H9 (cell line): ENCODE measurements around the gene CHTF8. TPM values are rescaled to one million over a fixed set of nuclear protein-coding genes. Genes with fewer than 3 reads are reported as not detected.

Experiments
- DNase-seq: peaks from one replicate; pipeline ENCODE4 v3.0.0-alpha.2; 2017
- H2AFZ ChIP-seq: one replicate; pipeline ENCODE4 v1.6.1; 2013; ENCODE audit warnings: mild to moderate bottlenecking, low read length, control low read depth, moderate library complexity
- H2AK5ac ChIP-seq: 2 replicates; pipeline ENCODE4 v1.6.1; 2013; ENCODE audit warnings: low read length, control low read depth, mixed read lengths; ENCODE audit not compliant: insufficient read length
- H2BK120ac ChIP-seq: one replicate; pipeline ENCODE4 v1.6.1; 2013; ENCODE audit warnings: low read depth, mild to moderate bottlenecking, low read length, control low read depth, inconsistent platforms; ENCODE audit not compliant: poor library complexity, severe bottlenecking
- H2BK12ac ChIP-seq: 2 replicates; pipeline ENCODE4 v1.6.1; 2013; ENCODE audit warnings: low read length, control low read depth, mixed read lengths, low read depth; ENCODE audit not compliant: insufficient read length
- H2BK15ac ChIP-seq: 2 replicates; pipeline ENCODE4 v1.6.1; 2013; ENCODE audit warnings: low read depth, low read length, control low read depth
- H2BK20ac ChIP-seq: one replicate; pipeline ENCODE4 v1.6.1; 2013; ENCODE audit warnings: low read depth, mild to moderate bottlenecking, low read length, control low read depth, inconsistent platforms; ENCODE audit not compliant: poor library complexity, severe bottlenecking
- H2BK5ac ChIP-seq: 2 replicates; pipeline ENCODE4 v1.6.1; 2013; ENCODE audit warnings: low read length, control low read depth, mixed read lengths; ENCODE audit not compliant: insufficient read length
- H3K14ac ChIP-seq: 2 replicates; pipeline ENCODE4 v1.6.1; 2013; ENCODE audit warnings: low read length, control low read depth; ENCODE audit not compliant: insufficient read depth
- H3K18ac ChIP-seq: 2 replicates; pipeline ENCODE4 v1.6.1; 2013; ENCODE audit warnings: low read depth, mild to moderate bottlenecking, mixed read lengths, low read length, control low read depth; ENCODE audit not compliant: insufficient read length
- H3K23ac ChIP-seq: 2 replicates; pipeline ENCODE4 v1.6.1; 2013; ENCODE audit warnings: low read length, control low read depth, mixed read lengths, low read depth; ENCODE audit not compliant: insufficient read length
- H3K23me2 ChIP-seq: 2 replicates; pipeline ENCODE4 v1.6.1; 2013; ENCODE audit warnings: low read depth, mild to moderate bottlenecking, mixed read lengths, low read length, control low read depth; ENCODE audit not compliant: insufficient read length, poor library complexity, severe bottlenecking
- H3K27ac ChIP-seq: 2 replicates; pipeline ENCODE4 v1.5.1; 2013; ENCODE audit warnings: low read length, control low read depth, mixed read lengths, low read depth; ENCODE audit not compliant: insufficient read length
- H3K27me3 ChIP-seq: 2 replicates; pipeline ENCODE4 v1.6.1; 2013; ENCODE audit warnings: low read length, control low read depth, inconsistent platforms; ENCODE audit not compliant: insufficient read depth
- H3K4ac ChIP-seq: 2 replicates; pipeline ENCODE4 v1.6.1; 2013; ENCODE audit warnings: low read depth, mild to moderate bottlenecking, control low read depth, inconsistent platforms, low read length, moderate library complexity
- H3K4me1 ChIP-seq: 2 replicates; pipeline ENCODE4 v1.6.1; 2013; ENCODE audit warnings: low read length, control low read depth, inconsistent platforms; ENCODE audit not compliant: insufficient read depth
- H3K4me2 ChIP-seq: 2 replicates; pipeline ENCODE4 v1.6.1; 2013; ENCODE audit warnings: low read length, control low read depth, mixed read lengths; ENCODE audit not compliant: insufficient read length, insufficient read depth
- H3K56ac ChIP-seq: 2 replicates; pipeline ENCODE4 v1.6.1; 2013; ENCODE audit warnings: low read depth, mild to moderate bottlenecking, mixed read lengths, low read length, control low read depth; ENCODE audit not compliant: insufficient read length
- H3K79me1 ChIP-seq: 2 replicates; pipeline ENCODE4 v1.6.1; 2013; ENCODE audit warnings: low read depth, mild to moderate bottlenecking, moderate library complexity, low read length, control low read depth, inconsistent platforms; ENCODE audit not compliant: insufficient read depth, poor library complexity, severe bottlenecking
- H3K79me2 ChIP-seq: 2 replicates; pipeline ENCODE4 v1.6.1; 2013; ENCODE audit warnings: low read length, control low read depth, inconsistent platforms; ENCODE audit not compliant: insufficient read depth
- H3K9ac ChIP-seq: 2 replicates; pipeline ENCODE4 v1.6.1; 2013; ENCODE audit warnings: low read length, control low read depth, mixed read lengths; ENCODE audit not compliant: insufficient read length; ENCODE audit errors: extremely low read depth
- H3K9me3 ChIP-seq: one replicate; pipeline ENCODE4 v1.6.1; 2013; ENCODE audit warnings: low read depth, low read length, inconsistent platforms; ENCODE audit not compliant: control insufficient read depth
- H3T11ph ChIP-seq: one replicate; pipeline ENCODE4 v1.6.1; 2013; ENCODE audit warnings: mild to moderate bottlenecking, low read length, control low read depth, inconsistent platforms
- H4K20me1 ChIP-seq: one replicate; pipeline ENCODE4 v1.6.1; 2013; ENCODE audit not compliant: control insufficient read depth, insufficient read length, insufficient read depth
- H4K5ac ChIP-seq: 2 replicates; pipeline ENCODE4 v1.6.1; 2013; ENCODE audit warnings: low read depth, mild to moderate bottlenecking, mixed read lengths, low read length, control low read depth; ENCODE audit not compliant: insufficient read length
- H4K8ac ChIP-seq: replicated peaks from 2 replicates; pipeline ENCODE4 v1.6.1; 2013; ENCODE audit warnings: low read length, control low read depth, mixed read lengths, low read depth; ENCODE audit not compliant: insufficient read length
- H4K91ac ChIP-seq: 2 replicates; pipeline ENCODE4 v1.6.1; 2013; ENCODE audit warnings: low read depth, mild to moderate bottlenecking, moderate library complexity, mixed read lengths, low read length, control low read depth; ENCODE audit not compliant: insufficient read length
- H3K27ac Mint-ChIP-seq, 3 experiments: 2 replicates in 2 of 3; 3 replicates in 1 of 3; pipeline ENCODE4 v1.8.0; 2020 to 2021; ENCODE audit warnings: mixed read lengths in 3 of 3, mild to moderate bottlenecking in 1 of 3, moderate library complexity in 1 of 3
- H3K27me3 Mint-ChIP-seq: 2 replicates; pipeline ENCODE4 v1.8.0; 2021; ENCODE audit warnings: low read depth, mild to moderate bottlenecking, moderate library complexity, mixed read lengths
- H3K36me3 Mint-ChIP-seq, 3 experiments: 2 replicates in 2 of 3; 3 replicates in 1 of 3; pipeline ENCODE4 v1.8.0; 2020 to 2021; ENCODE audit warnings: low read depth in 3 of 3, mixed read lengths in 3 of 3; ENCODE audit not compliant: insufficient read depth in 1 of 3
- H3K4me1 Mint-ChIP-seq, 2 experiments: 2 replicates each; pipeline ENCODE4 v1.8.0; 2020; ENCODE audit warnings: mixed read lengths in 2 of 2
- H3K4me3 Mint-ChIP-seq, 2 experiments: 2 replicates in 1 of 2; 3 replicates in 1 of 2; pipeline ENCODE4 v1.8.0; 2020 to 2021; ENCODE audit warnings: mild to moderate bottlenecking in 2 of 2, mixed read lengths in 2 of 2, moderate library complexity in 1 of 2
- H3K9me3 Mint-ChIP-seq, 2 experiments: 2 replicates in 1 of 2; 3 replicates in 1 of 2; pipeline ENCODE4 v1.8.0; 2020; ENCODE audit warnings: mild to moderate bottlenecking in 2 of 2, mixed read lengths in 2 of 2, moderate library complexity in 1 of 2
- WGBS: extraction: QIAGEN DNeasy Blood & Tissue Kit; methylation state at CpG from one replicate; pipeline ENCODE4 v1.1.7; 2013; ENCODE audit warnings: missing lambda C conversion rate, low lambda C conversion rate, mixed read lengths; ENCODE audit not compliant: insufficient read length; ENCODE audit errors: extremely low coverage; 5-methylcytosine and 5-hydroxymethylcytosine counted together
- total RNA-seq: library from RNA; stranded (reverse); gene quantifications from 2 replicates; pipeline ENCODE4 v1.2.1, GENCODE V29; 2021
- TF ChIP-seq, protein P1 (sequence below): fragments of 200-600 bp; sonication (generic); conservative IDR thresholded peaks from 3 replicates; pipeline ENCODE4 v1.8.0; 2021; ENCODE audit warnings: antibody characterized with exemption, mild to moderate bottlenecking

The CHTF8 gene
- total RNA-seq, 1 experiment from 2014 or later, result 168 TPM

DNA sequence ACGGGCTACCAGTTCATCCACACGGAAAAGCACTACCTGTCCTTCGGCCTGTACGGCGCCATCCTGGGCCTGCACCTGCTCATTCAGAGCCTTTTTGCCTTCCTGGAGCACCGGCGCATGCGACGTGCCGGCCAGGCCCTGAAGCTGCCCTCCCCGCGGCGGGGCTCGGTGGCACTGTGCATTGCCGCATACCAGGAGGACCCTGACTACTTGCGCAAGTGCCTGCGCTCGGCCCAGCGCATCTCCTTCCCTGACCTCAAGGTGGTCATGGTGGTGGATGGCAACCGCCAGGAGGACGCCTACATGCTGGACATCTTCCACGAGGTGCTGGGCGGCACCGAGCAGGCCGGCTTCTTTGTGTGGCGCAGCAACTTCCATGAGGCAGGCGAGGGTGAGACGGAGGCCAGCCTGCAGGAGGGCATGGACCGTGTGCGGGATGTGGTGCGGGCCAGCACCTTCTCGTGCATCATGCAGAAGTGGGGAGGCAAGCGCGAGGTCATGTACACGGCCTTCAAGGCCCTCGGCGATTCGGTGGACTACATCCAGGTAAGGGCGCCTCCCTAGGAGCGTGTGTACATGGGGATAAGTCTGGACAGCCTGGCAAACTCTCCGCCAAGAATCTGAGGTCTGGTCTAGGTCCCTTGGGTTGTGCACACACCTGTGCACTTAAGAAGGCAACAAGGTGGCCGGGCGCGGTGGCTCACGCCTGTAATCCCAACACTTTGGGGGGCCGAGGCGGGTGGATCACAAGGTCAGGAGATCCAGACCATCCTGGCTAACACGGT lies 22.7 kb downstream of the CHTF8 start:
- no peak for DNase-seq
- H3K4ac ChIP-seq, result no peak overlapping the region
- no peaks in the 10 kb centered on the region for H4K20me1 ChIP-seq
- Mint-ChIP-seq H3K4me1 (peaks cover 30 to 38% of the 10 kb centered on the region in 2 experiments), H3K27me3 (peaks cover under 1% of the 10 kb centered on the region; the same call in 1 of the 2 replicates), H3K27ac (peak overlapping the region in 2 of 3 experiments; percentile 75 to 87; a peak in 4 of 7 replicates), H3K36me3 (peaks cover 38 to 59% (median 51%) of the 10 kb centered on the region in 3 experiments), H3K4me3 (peak overlapping the region in 1 of 2 experiments; percentile 38; a peak in 3 of 5 replicates), H3K9me3 (peaks cover 0 to under 1% of the 10 kb centered on the region in 2 experiments; a peak in 2 of 5 replicates)
- H3K18ac ChIP-seq, result no peak overlapping the region
- H2BK15ac ChIP-seq, result no peak overlapping the region
- no peak overlapping the region for H2BK20ac ChIP-seq
- no peak overlapping the region for H3T11ph ChIP-seq
- no peak overlapping the region for H2BK120ac ChIP-seq
- no peak overlapping the region for H3K56ac ChIP-seq
- H2AFZ ChIP-seq, result no peak overlapping the region
- H2BK5ac ChIP-seq, result no peak overlapping the region
- peaks cover 8% of the 10 kb centered on the region; the same call in 1 of the 2 replicates for H3K79me2 ChIP-seq
- H3K23me2 ChIP-seq, result peaks cover 19% of the 10 kb centered on the region
- no peak overlapping the region for H3K27ac ChIP-seq
- no peak overlapping the region for H3K23ac ChIP-seq
- H2BK12ac ChIP-seq, result no peak overlapping the region
- H3K4me2 ChIP-seq, result no peak overlapping the region
- H2AK5ac ChIP-seq, result no peak overlapping the region
- no CpG with 5 or more reads among the region's 48 CpGs for WGBS
- no peak overlapping the region for H4K8ac ChIP-seq
- H4K5ac ChIP-seq, result no peak overlapping the region
- H3K4me1 ChIP-seq, result peaks cover 7% of the 10 kb centered on the region; the same call in 1 of the 2 replicates
- TF ChIP-seq, protein P1, sequence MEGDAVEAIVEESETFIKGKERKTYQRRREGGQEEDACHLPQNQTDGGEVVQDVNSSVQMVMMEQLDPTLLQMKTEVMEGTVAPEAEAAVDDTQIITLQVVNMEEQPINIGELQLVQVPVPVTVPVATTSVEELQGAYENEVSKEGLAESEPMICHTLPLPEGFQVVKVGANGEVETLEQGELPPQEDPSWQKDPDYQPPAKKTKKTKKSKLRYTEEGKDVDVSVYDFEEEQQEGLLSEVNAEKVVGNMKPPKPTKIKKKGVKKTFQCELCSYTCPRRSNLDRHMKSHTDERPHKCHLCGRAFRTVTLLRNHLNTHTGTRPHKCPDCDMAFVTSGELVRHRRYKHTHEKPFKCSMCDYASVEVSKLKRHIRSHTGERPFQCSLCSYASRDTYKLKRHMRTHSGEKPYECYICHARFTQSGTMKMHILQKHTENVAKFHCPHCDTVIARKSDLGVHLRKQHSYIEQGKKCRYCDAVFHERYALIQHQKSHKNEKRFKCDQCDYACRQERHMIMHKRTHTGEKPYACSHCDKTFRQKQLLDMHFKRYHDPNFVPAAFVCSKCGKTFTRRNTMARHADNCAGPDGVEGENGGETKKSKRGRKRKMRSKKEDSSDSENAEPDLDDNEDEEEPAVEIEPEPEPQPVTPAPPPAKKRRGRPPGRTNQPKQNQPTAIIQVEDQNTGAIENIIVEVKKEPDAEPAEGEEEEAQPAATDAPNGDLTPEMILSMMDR, result no peak
- no peak overlapping the region for H3K9ac ChIP-seq
- no peak overlapping the region for H4K91ac ChIP-seq
- H3K14ac ChIP-seq, result no peak overlapping the region; the same call in 1 of the 2 replicates
- no peaks in the 10 kb centered on the region for H3K9me3 ChIP-seq
- H3K79me1 ChIP-seq, result no peaks in the 10 kb centered on the region
- no peaks in the 10 kb centered on the region for H3K27me3 ChIP-seq
